A673 (cell line): ENCODE measurements around the gene YKT6. TPM values are rescaled to one million over a fixed set of nuclear protein-coding genes. Genes with fewer than 3 reads are reported as not detected.

Source experiments
- BruUV-seq: library from RNA; stranded (reverse); fragments of 400-500 nt; replicated peaks from 2 replicates; lab custom pipeline; 2021; lab: Mats Ljungman, UMichigan
- CTCF ChIA-PET: fragments of 300-600 bp; sonication (Branson Sonifier 250); formaldehyde crosslinking; loops from one replicate; lab custom pipeline; 2022; ENCODE audit warnings: antibody characterized with exemption; lab: Charles Lee
- POLR2A ChIA-PET: fragments of 300-600 bp; sonication (Branson Sonifier 250); formaldehyde crosslinking; loops from one replicate; lab custom pipeline; 2022; ENCODE audit warnings: antibody characterized with exemption; ENCODE audit not compliant: low non-redundant PET; lab: Charles Lee
- DNase-seq: peaks from one replicate; pipeline ENCODE4 v3.0.0-alpha.2; 2015; ENCODE audit warnings: low spot score
- H3K27ac ChIP-seq: fragments of 200-600 bp; sonication (generic); 2 replicates; pipeline ENCODE4 v1.5.1; 2016; ENCODE audit warnings: mixed run types, low read depth, mild to moderate bottlenecking, mixed read lengths, antibody characterized with exemption, low read length; ENCODE audit not compliant: poor library complexity, severe bottlenecking
- H3K27me3 ChIP-seq: fragments of 200-600 bp; sonication (generic); replicated peaks from 2 replicates; pipeline ENCODE4 v1.6.1; 2017; ENCODE audit warnings: mixed run types, low read depth, mild to moderate bottlenecking, mixed read lengths, antibody characterized with exemption, low read length; ENCODE audit not compliant: insufficient read depth, poor library complexity
- H3K36me3 ChIP-seq: fragments of 200-600 bp; sonication (generic); 2 replicates; pipeline ENCODE4 v1.6.1; 2016; ENCODE audit warnings: mixed run types, mild to moderate bottlenecking, mixed read lengths, antibody characterized with exemption, low read length; ENCODE audit not compliant: insufficient read depth, poor library complexity, severe bottlenecking
- H3K4me1 ChIP-seq: fragments of 200-600 bp; sonication (generic); 2 replicates; pipeline ENCODE4 v1.6.1; 2017; ENCODE audit warnings: mixed run types, mild to moderate bottlenecking, mixed read lengths, antibody characterized with exemption, low read length; ENCODE audit not compliant: insufficient read depth, poor library complexity, severe bottlenecking
- H3K4me3 ChIP-seq: fragments of 200-600 bp; sonication (generic); 2 replicates; pipeline ENCODE4 v1.5.1; 2016; ENCODE audit warnings: low read depth, mixed run types, mild to moderate bottlenecking, mixed read lengths, low read length; ENCODE audit not compliant: poor library complexity, severe bottlenecking
- H3K9me3 ChIP-seq: fragments of 200-600 bp; sonication (generic); 2 replicates; pipeline ENCODE4 v1.6.1; 2016; ENCODE audit warnings: mixed run types, low read depth, mild to moderate bottlenecking, mixed read lengths, antibody characterized with exemption, low read length; ENCODE audit not compliant: poor library complexity, severe bottlenecking
- CTCF ChIP-seq: fragments of 300-800, 200-600 bp; sonication (generic); conservative IDR thresholded peaks from 2 replicates; pipeline ENCODE4 v1.5.1; 2017; ENCODE audit warnings: low read depth, mild to moderate bottlenecking, antibody characterized with exemption, low read length, moderate library complexity, mixed read lengths
- EZH2 ChIP-seq: fragments of 200-600 bp; sonication (generic); IDR thresholded peaks from 2 replicates; pipeline ENCODE4 v1.6.1; 2017; ENCODE audit warnings: borderline replicate concordance, low read depth, mild to moderate bottlenecking, mixed read lengths, antibody characterized with exemption, low read length; ENCODE audit not compliant: poor library complexity, severe bottlenecking
- intact Hi-C: fragments of 100-400 bp; cut with micrococcal nuclease; formaldehyde crosslinking; loops from one replicate; pipeline ENCODE4 v1.10.0; 2022; ENCODE audit not compliant: unreplicated experiment
- total RNA-seq: library from RNA; stranded (reverse); gene quantifications from 2 replicates; pipeline ENCODE4 v1.2.3, GENCODE V29; 2021

The YKT6 gene
- total RNA-seq, 1 experiment from 2014 or later, result 140 TPM

- H3K27me3 ChIP-seq, result no peaks in the 10 kb centered on the region
- no peak overlapping the region for H3K27ac ChIP-seq
- H3K4me3 ChIP-seq, result no peak overlapping the region
- ChIA-PET POLR2A (no interaction called here), CTCF (interaction anchor here (0.9 kb wide), 1 partner anchor 323 kb away, joined by 3 read pairs; no protein-coding TSS in a partner anchor)
- no peaks in the 10 kb centered on the region for H3K9me3 ChIP-seq
- no peaks in the 10 kb centered on the region for H3K36me3 ChIP-seq
- intact Hi-C loops, result loop anchor here (5.0 to 10.0 kb wide), 2 partner anchors 325 to 893 kb away; no protein-coding TSS in a partner anchor
- no peak for DNase-seq
- BruUV-seq, result no TSS peak
- H3K4me1 ChIP-seq, result no peaks in the 10 kb centered on the region
- no peak for TF ChIP-seq EZH2
- TF ChIP-seq CTCF, result no peak
Measured at GRCh38 chr7:44242091-44242490, 41.3 kb downstream of the YKT6 start.

GRCh38 chr7:44244282-44244681 lies 43.5 kb downstream of the YKT6 start:
- POLR2A ChIA-PET, result no interaction called here
- intact Hi-C loops, result loop anchor here (5.0 to 10.0 kb wide), 2 partner anchors 323 to 891 kb away; no protein-coding TSS in a partner anchor
- Histone ChIP-seq H3K36me3 (no peaks in the 10 kb centered on the region), H3K9me3 (no peaks in the 10 kb centered on the region), H3K4me1 (no peaks in the 10 kb centered on the region), H3K27me3 (no peaks in the 10 kb centered on the region), H3K27ac (no peak overlapping the region), H3K4me3 (no peak overlapping the region)
- DNase-seq, result peak; percentile 17
- no TSS peak for BruUV-seq
- TF ChIP-seq EZH2, result no peak
- TF ChIP-seq CTCF, result peak; percentile 49
- CTCF ChIA-PET, result no interaction called here

- TF ChIP-seq CTCF, result no peak
- no peak for TF ChIP-seq EZH2
- H3K27me3 ChIP-seq, result no peaks in the 10 kb centered on the region
- no peak overlapping the region for H3K27ac ChIP-seq
- no peaks in the 10 kb centered on the region for H3K36me3 ChIP-seq
- H3K4me1 ChIP-seq, result no peaks in the 10 kb centered on the region
- intact Hi-C loops, result loop anchor here (10.0 kb wide), 1 partner anchor 888 kb away; no protein-coding TSS in a partner anchor
- ChIA-PET CTCF (no interaction called here), POLR2A (no interaction called here)
- no peaks in the 10 kb centered on the region for H3K9me3 ChIP-seq
- no peak for DNase-seq
- no TSS peak for BruUV-seq
- no peak overlapping the region for H3K4me3 ChIP-seq
Measured at GRCh38 chr7:44246396-44247113, 45.8 kb downstream of the YKT6 start.
